Pulmonary artery endothelial cell (primary cell): ENCODE measurements around the gene PTK7. TPM values are rescaled to one million over a fixed set of nuclear protein-coding genes. Genes with fewer than 3 reads are reported as not detected.
"Not testable (repeated sequence)": the region's sequence is repeated elsewhere in the genome, so short reads cannot be mapped to it uniquely, and the experiment has no call there.

ENCODE experiments used
- DNase-seq: peaks from one replicate; pipeline ENCODE4 v3.0.0-alpha.2; 2011; ENCODE audit warnings: low read depth, low spot score
- total RNA-seq: library from RNA; depleted of rRNA; stranded (reverse); fragments of >200 nt; gene quantifications from 2 replicates; pipeline ENCODE4 v1.2.3, GENCODE V29; 2014

PTK7 gene
- total RNA-seq, 1 donor from 2014 or later, result 5.8 TPM

DNA sequence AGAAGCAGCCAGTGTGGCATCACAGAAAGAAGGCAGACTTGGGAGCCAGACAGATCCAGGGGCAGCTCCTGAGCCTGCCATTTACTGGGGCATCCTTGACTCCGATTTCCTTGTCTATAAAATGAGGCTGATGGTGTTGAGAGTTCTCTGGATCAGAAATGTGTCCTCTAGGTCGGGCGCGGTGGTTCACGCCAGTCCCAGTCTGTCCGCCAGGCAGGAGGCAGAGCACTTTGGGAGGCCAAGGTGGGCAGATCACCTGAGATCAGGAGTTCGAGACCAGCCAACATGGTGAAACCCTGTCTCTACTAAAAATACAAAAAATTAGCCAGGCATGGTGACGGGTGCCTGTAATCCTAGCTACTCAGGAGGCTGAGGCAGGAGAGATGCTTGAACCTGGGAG, 41.4 kb downstream of the PTK7 start:
- DNase-seq, result not testable (repeated sequence)

DNA sequence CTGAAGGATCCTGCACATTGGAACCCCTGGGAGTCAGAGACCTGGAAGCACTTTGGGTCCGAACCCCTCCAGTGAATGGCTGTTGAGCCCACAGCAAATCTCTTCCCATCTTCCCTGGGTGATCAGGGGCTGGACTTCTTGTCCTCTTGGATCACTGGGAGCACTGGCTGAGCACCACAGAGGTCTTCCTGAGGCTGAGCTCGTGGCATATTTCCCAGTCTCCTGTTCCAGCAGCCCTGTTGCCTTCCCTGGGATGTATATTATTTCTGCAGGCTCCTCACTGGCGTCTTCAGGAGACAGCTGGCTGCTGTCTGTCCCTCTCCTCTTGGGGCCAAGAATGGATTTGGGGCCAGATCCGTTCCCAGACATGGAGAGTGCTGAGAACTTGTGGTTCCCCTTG, 43.4 kb downstream of the PTK7 start:
- DNase-seq, result no peak

DNA sequence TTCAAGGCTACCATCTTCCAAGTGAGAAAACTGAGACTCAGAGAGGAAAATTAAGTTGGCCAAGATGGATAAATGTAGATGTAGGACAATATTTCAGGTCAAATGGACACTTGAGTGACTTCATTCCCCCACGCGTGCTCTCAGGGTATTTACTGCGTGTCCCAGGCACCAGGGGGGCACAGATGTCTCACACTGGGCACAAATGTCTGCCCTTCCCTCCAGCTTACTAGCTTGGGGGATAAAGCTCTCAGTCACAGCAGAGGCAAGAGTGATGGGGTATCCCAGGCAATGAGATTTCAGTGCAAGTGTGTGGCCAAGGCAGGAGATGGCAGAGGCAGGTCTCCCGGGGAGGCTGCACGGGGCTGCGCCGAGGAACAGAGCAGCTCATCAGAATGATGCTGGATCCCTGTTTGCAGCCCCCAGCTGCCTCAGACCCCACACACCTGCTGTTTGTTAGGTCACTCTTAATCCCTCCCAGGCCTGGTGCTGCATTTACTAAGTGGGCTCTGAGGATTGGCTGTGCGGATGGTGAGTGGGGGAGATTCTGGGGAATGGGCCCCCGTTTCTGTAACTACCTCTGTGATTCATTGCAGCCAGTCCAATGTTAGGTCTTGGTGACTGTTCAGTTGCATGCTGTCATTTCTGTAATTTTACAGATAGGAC, 44.1 kb downstream of the PTK7 start:
- DNase-seq, result no peak

DNA sequence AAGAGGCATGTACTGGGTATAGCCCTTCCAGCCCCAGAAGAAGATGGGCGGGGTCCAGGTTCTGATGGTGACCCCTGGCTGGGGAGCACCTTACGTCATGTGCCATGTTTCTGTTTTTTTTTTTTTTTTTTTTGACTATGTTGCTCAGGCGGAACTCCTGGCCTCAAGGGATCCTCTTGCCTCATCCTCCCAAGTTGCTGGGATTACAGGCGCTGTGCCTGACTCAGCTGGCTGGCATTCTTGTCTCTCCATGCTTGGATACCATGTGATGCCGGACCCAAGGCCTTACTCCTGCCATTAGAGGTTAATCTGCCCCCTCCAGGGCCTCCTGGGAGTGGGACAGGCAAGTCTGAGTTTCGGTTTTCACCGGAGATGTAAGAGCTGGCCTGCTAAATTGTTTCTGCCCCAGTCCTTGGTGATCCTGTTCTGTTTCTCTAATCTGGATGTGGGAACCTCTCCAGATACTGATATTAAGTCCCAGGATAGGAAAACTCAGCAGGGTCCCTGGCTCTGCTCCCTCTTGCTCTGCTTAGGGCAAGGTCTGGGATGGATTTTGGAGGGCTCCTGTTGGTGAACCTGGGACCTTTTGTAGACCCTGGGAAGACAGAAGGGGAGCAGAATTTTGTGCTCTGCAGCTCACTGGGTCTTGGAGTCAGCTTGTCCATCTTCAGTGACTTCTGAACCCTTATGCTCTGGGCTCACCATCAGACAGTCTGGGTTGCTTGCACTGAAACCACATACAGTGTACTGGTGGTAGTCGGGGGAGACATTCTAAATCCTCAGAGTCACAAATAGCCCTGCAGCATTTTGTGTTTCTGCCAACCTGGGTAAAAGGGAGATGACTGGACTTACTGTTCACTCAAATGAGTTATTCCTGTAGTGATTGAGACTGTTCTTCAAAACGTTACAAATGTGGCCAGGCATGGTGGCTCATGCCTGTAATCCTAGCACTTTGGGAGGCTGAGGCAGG, 45.1 kb downstream of the PTK7 start:
- no peak for DNase-seq

DNA sequence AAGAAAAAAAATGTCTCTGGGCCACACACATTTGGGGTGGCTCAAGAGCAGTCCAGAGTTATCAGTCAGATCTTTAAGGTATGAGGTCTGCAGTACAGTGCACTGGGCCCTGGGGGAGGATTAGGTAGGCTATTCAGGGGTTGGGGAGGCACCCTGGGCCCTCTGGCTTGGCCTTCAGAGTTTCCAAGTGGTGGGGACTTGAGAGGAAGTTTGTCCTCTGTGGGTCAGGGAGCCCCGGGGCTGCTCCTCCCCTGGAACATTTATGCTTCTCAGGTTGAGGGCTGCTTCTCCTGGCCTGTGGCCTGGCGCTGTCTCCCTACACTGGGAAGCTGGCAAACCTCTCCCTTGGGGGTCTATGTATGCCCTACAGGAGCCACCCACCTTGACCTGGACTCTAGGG, 46.0 kb downstream of the PTK7 start:
- no peak for DNase-seq

DNA sequence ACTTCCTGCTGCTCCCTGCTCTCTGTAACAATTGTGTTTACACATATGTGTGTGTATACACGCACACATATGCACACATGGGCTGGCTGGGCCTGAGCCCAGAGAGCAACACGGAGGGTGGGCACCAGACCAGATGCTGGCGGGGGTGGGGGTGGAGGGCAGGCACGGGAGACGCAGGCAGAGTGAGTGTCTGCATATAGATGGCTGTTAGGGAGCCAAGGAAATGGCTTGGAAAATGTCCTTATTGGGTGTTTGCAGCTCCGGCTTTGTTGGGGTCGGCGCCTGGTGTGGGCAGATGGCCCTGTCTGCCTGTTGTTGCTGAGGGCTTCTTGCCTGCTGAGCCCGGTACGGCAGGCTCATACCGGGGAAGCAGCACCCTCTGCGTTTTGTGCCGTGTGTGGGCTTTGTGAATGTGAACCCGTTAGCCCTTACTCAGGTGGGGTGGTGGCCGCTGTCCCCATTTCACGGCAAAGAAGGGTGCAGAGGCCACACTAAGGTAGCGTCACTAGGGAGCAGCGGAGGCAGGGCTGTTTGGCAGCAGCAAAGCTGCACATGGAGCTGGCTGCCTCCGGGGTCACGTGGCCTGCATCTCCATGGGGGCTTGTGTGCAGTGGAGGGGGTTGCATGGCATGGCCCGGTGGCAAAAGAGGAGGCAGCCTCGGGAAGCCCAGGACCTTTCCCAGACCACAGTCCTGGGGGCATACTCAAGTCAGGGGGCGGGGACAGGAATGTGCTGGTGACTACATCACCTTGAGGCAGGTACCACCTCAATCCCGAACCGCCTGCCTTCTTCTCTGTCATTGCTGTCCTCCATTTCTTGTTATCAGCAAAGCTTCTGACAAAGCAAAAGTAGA, 47.6 kb downstream of the PTK7 start:
- DNase-seq, result no peak

DNA sequence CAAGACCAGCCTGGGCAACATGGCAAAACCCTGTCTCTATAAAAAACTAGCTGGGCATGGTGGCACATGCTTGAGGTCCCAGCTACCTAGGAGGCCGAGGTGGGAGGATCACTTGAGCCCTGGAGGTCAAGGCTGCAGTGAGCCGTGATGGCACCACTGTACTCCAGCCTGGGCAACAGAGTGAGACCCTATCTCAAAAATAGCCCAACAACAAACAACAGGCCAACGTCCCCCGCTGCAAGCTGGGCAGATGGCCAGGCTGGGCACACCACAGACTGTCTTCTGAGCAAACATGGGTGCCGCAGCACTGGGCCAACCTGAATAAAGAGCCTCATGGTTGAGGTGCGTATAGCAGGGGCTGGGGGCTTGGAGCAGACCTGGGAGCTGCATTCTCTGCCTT, 48.4 kb downstream of the PTK7 start:
- no peak for DNase-seq

DNA sequence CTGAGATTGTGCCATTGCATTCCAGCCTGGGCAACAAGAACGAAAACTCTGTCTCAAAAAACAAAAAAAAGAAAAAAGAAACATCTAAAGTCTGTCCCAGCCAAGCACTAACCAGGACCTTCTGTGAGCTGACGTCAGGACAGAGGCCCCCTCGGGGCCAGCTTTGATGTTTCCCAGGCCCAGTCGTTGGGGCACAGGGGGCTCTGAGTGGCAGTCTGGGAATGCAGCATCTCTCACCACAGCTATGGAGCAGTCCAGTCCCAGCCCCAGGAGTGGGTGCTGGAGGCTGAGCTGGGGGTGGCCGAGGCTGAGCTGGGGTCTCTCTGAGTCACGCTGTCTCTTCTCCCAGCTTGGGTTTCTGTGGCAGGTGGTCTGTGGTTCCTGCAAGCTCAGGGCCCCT, 49.0 kb downstream of the PTK7 start:
- DNase-seq, result no peak

DNA sequence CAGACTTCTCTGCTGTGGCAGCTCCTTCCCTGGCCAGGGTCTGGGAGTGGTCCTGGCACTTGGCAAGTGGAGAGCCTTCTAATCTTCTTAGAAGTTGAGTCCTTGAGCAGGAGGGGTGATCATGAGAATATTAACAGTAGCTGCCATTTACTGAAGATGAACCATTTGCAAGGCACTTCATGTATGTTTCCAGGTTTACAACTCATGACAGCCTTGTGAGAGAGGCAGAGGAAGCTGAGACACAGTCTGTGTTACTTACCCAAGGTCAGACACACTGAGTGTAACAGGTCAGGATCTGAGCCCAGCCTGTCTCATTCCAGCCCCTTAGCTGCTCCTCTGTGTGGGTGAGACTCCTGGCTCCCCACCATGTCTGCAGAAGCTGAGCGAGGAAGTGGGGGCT, 49.4 kb downstream of the PTK7 start:
- DNase-seq, result no peak

DNA sequence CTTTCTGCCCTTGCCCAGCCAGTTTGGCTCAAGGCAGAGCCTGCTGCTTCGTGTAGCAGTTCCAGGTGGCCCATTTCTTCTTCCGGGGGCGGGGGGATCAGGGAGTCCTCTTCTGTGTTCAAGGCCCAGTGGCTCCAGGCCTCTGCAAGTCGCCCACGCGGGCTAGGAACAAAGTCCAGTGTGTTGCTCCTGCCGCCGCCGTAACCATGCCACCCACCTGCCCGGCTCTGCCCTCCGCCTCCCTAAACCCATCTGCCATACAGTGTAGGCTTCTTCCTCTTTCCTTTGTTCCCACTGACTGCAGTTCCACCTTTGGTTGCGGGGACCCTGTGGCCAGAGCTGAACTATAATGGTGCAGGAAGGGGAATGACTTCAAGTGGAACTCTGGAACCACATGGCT, 51.1 kb downstream of the PTK7 start:
- DNase-seq, result no peak

DNA sequence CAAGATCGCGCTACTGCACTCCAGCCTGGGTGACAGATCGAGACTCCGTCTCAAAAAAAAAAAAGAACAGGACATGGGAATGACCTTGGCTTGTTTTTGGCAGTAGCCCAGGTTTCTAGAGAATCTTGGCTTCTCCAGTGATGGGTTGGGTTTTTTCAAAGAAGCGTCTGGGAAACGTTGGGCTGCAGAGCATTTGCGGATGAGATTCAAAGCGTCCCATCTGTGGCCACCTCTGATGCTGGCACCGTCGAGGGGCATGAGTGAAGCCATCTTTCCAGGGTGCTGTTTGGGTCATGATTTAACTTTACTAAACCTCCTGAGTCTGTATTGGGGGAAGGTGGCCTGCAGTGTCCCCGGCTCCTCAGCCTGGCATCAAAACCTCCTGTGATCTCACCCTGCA, 51.8 kb downstream of the PTK7 start:
- DNase-seq, result no peak

DNA sequence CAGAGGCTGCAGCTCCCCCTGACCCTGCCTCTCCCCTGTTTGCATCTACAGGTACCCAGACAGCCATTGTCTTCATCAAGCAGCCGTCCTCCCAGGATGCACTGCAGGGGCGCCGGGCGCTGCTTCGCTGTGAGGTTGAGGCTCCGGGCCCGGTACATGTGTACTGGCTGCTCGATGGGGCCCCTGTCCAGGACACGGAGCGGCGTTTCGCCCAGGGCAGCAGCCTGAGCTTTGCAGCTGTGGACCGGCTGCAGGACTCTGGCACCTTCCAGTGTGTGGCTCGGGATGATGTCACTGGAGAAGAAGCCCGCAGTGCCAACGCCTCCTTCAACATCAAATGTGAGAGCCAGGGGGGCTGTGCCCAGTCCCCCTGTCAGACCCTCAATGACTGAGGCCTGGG, 52.8 kb downstream of the PTK7 start:
- no peak for DNase-seq

DNA sequence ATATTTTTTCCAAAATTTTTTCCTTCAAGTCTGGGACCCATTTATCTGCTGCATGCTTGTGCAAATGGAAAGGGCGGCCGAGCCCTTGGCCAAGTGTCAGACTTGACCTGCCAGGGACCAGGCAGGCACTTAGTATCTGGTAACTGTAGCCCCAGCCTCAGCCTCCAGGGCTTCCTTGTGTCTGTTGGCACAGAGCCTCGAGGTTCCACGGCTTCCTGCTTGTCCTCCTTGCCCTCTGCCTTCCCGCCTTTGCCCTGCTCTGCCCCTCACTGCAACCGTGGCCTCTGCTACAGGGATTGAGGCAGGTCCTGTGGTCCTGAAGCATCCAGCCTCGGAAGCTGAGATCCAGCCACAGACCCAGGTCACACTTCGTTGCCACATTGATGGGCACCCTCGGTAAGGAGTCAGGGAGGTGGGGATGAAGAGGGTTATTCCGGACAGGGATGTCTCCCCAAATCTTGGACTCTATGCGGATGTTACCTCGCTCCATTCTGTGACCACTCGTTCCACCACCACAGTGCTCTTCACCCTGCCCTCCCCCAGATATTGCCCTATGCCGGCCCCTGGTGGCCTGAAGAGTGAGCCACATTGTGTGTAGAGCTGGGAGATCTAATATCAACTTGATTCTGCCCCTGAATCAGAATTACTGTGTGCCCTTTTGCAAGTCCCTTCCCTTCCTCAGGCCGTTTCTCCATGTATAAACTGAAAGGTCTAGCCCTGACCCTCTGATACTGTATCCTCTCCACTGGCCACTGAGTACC, 53.5 kb downstream of the PTK7 start:
- DNase-seq, result no peak

DNA sequence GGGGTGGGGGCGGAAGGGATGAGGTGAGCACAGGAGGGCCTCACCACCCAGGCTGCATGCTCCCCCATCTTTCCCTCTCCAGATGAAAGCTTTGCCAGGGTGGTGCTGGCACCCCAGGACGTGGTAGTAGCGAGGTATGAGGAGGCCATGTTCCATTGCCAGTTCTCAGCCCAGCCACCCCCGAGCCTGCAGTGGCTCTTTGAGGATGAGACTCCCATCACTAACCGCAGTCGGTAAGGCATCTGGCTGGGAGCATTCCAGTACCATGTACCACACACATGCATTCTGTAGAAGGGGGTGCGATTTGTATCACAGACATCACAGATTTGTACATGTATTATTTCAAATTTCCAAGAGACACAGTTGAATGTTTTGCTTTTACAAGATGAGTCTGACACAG, 54.3 kb downstream of the PTK7 start:
- DNase-seq, result no peak

DNA sequence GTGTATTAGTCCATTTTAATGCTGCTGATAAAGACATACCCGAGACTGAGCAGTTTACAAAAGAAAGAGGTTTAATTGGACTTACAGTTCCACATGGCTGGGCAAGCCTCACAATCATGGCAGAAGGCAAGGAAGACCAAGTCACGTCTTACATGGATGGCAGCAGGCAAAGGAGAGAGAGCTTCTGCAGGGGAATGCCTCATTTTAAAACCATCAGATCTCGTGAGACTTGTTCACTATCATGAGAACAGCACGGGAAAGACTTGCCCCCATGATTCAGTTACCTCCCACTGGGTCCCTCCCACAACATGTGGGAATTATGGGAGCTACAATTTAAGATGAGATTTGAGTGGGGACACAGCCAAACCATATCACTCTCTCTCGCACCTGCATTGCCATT, 55.3 kb downstream of the PTK7 start:
- not testable (repeated sequence) for DNase-seq

DNA sequence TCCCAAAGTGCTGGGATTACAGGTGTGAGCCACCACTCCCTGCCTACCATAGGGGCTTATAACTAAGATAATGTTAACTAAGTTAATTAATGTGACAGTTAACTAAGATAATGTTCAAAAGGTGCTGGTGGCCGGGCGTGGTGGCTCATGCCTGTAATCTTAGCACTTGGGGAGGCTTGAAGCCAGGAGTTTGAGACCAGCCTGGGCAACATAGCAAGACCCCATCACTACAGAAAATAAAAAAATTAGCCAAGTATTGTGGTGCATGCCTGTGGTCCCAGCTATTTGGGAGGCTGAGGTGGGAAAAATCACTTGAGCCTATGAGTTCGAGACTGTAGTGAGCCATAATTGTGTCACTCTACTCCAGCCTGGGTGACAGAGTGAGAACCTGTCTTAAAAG, 62.2 kb downstream of the PTK7 start:
- DNase-seq, result no peak

DNA sequence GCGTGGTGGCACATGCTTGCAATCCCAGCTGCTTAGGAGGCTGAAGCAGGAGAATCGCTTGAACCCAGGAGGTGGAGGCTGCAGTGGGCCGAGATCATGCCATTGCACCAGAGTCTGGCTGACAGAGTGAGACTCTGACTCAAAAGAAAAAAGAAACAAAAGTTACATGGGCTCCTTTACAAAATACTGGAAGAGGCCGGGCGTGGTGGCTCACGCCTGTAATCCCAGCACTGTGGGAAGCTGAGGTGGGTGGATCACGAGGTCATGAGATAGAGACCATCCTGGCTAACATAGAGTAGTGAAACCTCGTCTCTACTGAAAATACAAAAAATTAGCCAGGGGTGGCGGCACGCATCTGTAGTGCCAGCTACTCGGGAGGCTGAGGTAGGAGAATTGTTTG, 63.9 kb downstream of the PTK7 start:
- not testable (repeated sequence) for DNase-seq

DNA sequence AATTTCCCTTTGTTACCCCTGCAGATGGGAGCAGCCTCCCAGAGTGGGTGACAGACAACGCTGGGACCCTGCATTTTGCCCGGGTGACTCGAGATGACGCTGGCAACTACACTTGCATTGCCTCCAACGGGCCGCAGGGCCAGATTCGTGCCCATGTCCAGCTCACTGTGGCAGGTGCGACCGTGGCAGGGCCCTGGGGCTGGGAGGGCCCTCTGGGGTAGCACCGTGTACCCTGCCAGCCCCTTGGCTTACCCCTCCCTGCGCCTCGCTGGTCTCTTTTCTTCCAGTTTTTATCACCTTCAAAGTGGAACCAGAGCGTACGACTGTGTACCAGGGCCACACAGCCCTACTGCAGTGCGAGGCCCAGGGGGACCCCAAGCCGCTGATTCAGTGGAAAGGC, 65.5 kb downstream of the PTK7 start:
- DNase-seq, result no peak

DNA sequence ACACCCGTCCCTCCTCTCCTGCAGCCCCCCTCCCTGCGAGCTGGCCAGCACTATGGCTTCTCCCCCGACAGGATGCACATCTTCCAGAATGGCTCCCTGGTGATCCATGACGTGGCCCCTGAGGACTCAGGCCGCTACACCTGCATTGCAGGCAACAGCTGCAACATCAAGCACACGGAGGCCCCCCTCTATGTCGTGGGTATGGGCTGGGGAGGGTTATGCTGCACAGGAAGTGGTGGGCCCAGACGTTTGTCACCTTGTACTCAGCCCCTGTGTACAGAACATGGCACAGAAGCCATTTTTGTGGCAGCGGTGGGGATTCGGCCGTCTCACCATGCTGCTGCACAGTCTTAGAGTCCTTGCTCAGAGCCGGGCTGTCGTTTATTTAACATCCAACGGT, 66.0 kb downstream of the PTK7 start:
- no peak for DNase-seq

DNA sequence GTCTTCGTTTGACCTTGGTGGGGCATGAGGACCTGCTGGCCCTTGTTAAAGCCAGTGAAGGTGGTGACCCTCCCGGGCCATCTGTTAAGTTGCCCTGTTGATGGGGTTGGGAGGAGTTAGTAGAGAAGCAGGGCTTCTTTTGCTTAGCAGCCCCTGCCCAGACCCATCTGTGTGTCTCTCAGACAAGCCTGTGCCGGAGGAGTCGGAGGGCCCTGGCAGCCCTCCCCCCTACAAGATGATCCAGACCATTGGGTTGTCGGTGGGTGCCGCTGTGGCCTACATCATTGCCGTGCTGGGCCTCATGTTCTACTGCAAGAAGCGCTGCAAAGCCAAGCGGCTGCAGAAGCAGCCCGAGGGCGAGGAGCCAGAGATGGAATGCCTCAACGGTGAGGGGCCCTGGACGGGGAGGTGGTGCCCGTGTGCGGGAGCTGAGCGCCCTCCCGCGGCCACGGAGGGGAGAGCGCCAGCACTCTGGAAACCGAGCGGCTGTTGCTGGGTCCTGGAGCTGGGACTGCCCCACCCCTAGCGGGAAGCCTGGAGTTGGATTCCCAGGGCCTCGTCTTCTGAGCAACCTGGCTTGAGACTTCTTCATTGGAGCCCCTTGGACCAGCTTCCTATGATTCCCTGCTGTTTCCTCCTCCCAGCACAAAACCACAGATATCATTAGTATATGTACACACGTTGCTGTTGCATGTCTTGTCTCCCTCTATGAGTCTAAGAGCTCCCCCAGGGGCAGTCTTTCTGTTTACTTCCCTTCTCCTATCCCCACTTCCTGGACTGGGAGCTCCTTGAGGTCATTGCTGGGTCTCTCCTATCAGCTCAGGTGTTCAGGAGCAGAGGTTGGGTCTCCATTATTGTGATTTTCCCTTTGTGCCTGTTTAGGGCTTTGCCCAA, 67.4 kb downstream of the PTK7 start:
- peak; percentile 39 for DNase-seq
